Measurements from ENCODE around the gene SLC18A2. TPM values are rescaled to one million over a fixed set of nuclear protein-coding genes. Genes with fewer than 3 reads are reported as not detected.

The SLC18A2 gene
- total and polyA plus RNA-seq, 9 of the 15 experiments (the other 6 are each of a cell fraction or from before 2014, with no cell fraction given): 0.03 to 5.4 (median 0.40) TPM

DNA sequence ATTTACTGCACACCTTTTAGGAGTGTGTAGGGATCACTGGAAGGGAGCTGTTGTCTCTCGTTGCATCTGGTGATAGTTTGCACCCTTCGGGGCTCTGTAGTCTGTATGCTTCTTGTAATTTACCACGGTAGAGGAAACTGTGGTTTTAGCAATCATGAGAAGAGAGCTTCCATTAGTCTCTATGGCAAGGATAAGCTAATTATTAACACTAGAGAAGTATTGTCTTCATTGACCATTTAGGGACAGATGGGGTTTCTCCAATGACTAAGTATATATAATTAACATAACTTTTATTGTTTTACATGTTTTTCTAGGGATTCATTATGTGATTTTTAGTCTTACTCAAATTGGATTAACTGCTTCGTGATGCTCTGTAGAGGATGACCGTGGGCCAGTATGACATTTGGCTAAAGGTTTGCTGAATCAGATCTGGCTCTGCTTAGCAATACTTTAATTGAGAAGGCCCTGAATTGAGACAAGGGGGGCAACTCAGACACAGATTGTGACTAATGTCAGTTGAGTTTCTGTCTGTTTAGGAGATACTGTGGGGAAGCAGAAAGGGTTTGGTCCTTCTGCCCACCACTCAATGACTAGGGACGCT, 8.7 kb downstream of the SLC18A2 start:
- no TSS peak for BruUV-seq (replicated peaks)
- FAIRE-seq: no peak

More for the DNA sequence above, 8.7 kb downstream of the SLC18A2 start:
- DNase-seq (ENCODE audit: extremely low read depth in 1 of 4, low spot score in 3 of 4): no peak
- Histone ChIP-seq H3K79me2 (ENCODE audit: control insufficient read depth, insufficient read depth, low read length) (no peaks in the 10 kb centered on the region), H3K27ac (ENCODE audit: extremely low read depth, low read depth, low read length) (no peak overlapping the region), H3K9ac (ENCODE audit: insufficient read depth in 1 of 2, low read depth in 2 of 2, low read length in 2 of 2) (no peak overlapping the region), H3K9me1 (ENCODE audit: control insufficient read depth, insufficient read depth, low read length) (no peaks in the 10 kb centered on the region), H3K4me2 (ENCODE audit: insufficient read depth, low read length) (no peak overlapping the region), H3K4me3 (no peak overlapping the region), H3K27me3 (ENCODE audit: control insufficient read depth in 2 of 2, insufficient read depth in 2 of 2, low read length in 2 of 2) (peaks cover 20 to 37% of the 10 kb centered on the region in 2 experiments), H2AFZ (ENCODE audit: low read depth, low read length) (no peak overlapping the region), H3K9me3 (replicated peaks; ENCODE audit: control insufficient read depth, insufficient read depth, low read depth, low read length) (no peaks in the 10 kb centered on the region), H4K20me1 (replicated peaks; ENCODE audit: control insufficient read depth, insufficient read depth, low read length) (no peaks in the 10 kb centered on the region), H3K4me1 (replicated peaks in 1 of 2; ENCODE audit: control insufficient read depth in 2 of 2, insufficient read depth in 2 of 2, low read length in 2 of 2) (no peaks in the 10 kb centered on the region; a peak in 2 of 5 replicates), H3K36me3 (ENCODE audit: control insufficient read depth, insufficient read depth, low read length) (no peaks in the 10 kb centered on the region)
- 7% methylated on average over 6 of the region's 6 CpGs for WGBS (ENCODE audit: insufficient coverage, low coverage, missing lambda C conversion rate)
- intact Hi-C loops (cut with micrococcal nuclease): no loop called here
- in situ Hi-C loops (cut with MboI): loop anchor here (25.0 kb wide), 1 partner anchor 188 kb away; no protein-coding TSS in a partner anchor
- ATAC-seq: no peak
- CTCF ChIA-PET (ENCODE audit: low intra/inter-chr PET ratio): no interaction called here
- POLR2A ChIA-PET: interaction anchor here (0.7 kb wide), 1 partner anchor 10 kb away, joined by 5 read pairs; no protein-coding TSS in a partner anchor
- TF ChIP-seq, protein P1, sequence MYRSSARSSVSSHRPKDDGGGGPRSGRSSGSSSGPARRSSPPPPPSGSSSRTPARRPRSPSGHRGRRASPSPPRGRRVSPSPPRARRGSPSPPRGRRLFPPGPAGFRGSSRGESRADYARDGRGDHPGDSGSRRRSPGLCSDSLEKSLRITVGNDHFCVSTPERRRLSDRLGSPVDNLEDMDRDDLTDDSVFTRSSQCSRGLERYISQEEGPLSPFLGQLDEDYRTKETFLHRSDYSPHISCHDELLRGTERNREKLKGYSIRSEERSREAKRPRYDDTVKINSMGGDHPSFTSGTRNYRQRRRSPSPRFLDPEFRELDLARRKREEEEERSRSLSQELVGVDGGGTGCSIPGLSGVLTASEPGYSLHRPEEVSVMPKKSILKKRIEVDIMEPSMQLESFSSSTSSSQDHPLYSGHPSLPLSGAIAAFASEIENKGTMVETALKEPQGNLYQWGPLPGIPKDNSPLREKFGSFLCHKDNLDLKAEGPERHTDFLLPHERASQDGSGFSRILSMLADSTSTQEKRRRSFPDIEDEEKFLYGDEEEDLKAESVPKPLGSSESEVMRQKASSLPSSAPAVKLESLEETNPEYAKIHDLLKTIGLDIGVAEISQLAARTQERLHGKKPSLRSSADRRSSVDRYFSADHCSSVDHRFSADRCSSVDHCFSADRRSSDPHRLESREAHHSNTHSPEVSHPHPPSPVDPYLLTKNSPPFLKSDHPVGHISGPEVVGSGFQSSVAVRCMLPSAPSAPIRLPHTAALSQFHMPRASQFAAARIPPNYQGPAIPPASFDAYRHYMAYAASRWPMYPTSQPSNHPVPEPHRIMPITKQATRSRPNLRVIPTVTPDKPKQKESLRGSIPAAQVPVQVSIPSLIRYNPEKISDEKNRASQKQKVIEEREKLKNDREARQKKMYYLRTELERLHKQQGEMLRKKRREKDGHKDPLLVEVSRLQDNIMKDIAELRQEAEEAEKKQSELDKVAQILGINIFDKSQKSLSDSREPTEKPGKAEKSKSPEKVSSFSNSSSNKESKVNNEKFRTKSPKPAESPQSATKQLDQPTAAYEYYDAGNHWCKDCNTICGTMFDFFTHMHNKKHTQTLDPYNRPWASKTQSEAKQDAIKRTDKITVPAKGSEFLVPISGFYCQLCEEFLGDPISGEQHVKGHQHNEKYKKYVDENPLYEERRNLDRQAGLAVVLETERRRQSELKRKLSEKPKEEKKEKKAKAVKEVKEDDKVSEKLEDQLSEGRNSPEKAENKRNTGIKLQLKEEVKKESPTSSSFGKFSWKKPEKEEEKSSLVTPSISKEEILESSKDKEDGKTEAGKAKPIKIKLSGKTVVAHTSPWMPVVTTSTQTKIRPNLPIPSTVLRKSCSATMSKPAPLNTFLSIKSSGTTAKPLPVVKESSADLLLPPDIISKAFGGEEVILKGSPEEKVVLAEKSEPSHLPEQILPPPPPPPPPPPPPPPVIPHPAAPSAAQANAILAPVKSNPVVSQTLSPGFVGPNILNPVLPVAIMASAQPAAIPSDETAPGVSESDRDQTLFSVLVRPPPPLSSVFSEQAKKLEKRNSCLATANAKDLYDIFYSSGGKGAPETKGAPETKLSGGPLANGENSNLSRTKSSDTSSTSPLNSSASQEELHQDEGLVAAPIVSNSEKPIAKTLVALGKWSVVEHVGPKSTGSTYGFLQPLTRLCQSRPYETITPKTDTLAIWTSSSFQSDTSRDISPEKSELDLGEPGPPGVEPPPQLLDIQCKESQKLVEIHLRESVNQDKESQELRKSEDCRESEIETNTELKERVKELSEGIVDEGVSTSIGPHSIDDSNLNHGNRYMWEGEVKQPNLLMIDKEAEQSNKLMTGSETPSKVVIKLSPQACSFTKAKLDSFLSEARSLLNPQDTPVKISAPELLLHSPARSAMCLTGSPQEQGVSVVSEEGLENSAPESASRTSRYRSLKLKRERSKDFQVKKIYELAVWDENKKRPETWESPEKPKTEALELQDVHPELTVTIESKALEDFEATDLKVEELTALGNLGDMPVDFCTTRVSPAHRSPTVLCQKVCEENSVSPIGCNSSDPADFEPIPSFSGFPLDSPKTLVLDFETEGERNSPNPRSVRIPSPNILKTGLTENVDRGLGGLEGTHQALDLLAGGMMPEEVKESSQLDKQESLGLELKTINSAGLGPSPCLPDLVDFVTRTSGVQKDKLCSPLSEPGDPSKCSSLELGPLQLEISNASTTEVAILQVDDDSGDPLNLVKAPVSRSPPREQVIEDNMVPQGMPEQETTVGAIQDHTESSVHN (IDR thresholded peaks at IDR 0.05; ENCODE audit: borderline replicate concordance in 1 of 2, low read depth in 1 of 2): no peak
- TF ChIP-seq, protein P2, sequence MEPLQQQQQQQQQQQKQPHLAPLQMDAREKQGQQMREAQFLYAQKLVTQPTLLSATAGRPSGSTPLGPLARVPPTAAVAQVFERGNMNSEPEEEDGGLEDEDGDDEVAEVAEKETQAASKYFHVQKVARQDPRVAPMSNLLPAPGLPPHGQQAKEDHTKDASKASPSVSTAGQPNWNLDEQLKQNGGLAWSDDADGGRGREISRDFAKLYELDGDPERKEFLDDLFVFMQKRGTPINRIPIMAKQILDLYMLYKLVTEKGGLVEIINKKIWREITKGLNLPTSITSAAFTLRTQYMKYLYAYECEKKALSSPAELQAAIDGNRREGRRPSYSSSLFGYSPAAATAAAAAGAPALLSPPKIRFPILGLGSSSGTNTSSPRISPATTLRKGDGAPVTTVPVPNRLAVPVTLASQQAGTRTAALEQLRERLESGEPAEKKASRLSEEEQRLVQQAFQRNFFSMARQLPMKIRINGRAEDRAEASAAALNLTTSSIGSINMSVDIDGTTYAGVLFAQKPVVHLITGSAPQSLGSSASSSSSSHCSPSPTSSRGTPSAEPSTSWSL (CRISPR knock-in tag; IDR thresholded peaks at IDR 0.05; ENCODE audit: borderline replicate concordance): no peak
- TF ChIP-seq BCOR (IDR thresholded peaks at IDR 0.05): no peak
